ENCODE results near the gene MAGED4.

- TF ChIP-seq, protein P1, sequence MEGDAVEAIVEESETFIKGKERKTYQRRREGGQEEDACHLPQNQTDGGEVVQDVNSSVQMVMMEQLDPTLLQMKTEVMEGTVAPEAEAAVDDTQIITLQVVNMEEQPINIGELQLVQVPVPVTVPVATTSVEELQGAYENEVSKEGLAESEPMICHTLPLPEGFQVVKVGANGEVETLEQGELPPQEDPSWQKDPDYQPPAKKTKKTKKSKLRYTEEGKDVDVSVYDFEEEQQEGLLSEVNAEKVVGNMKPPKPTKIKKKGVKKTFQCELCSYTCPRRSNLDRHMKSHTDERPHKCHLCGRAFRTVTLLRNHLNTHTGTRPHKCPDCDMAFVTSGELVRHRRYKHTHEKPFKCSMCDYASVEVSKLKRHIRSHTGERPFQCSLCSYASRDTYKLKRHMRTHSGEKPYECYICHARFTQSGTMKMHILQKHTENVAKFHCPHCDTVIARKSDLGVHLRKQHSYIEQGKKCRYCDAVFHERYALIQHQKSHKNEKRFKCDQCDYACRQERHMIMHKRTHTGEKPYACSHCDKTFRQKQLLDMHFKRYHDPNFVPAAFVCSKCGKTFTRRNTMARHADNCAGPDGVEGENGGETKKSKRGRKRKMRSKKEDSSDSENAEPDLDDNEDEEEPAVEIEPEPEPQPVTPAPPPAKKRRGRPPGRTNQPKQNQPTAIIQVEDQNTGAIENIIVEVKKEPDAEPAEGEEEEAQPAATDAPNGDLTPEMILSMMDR (IDR thresholded peaks at IDR 0.05) = no peak
- TF ChIP-seq POLR2A (IDR thresholded peaks at IDR 0.05) = no peak
Observed at GRCh38 chrX:52217494-52218160, 32.9 kb downstream of the MAGED4 start.

Measured in heart left ventricle (tissue), 13 donors.